GM19351 (cell line): Measurements from ENCODE around the gene CLIP2.
"Not testable (repeated sequence)": the region's sequence is repeated elsewhere in the genome, so short reads cannot be mapped to it uniquely, and the experiment has no call there.

ENCODE experiments used
- ATAC-seq: cut with Tn5 transposase; IDR thresholded peaks from one replicate; pipeline ENCODE4 v1.9.1; 2021; ENCODE audit warnings: mild to moderate bottlenecking, moderate library complexity; ENCODE audit not compliant: unreplicated experiment

CLIP2 gene

GRCh38 chr7:74365322-74366022 is 76.3 kb downstream of the CLIP2 start:
- no peak for ATAC-seq

- ATAC-seq: no peak
These were observed 82.5 kb downstream of the CLIP2 start for GRCh38 chr7:74371381-74372341.

- no peak for ATAC-seq
These were observed 83.4 kb downstream of the CLIP2 start for GRCh38 chr7:74372511-74373111.

- ATAC-seq: no peak
These were observed 84.3 kb downstream of the CLIP2 start for GRCh38 chr7:74373536-74373935.

- no peak for ATAC-seq
These were observed 86.6 kb downstream of the CLIP2 start for GRCh38 chr7:74375726-74376220.

- no peak for ATAC-seq
These were observed 87.2 kb downstream of the CLIP2 start for GRCh38 chr7:74376256-74377036.

- ATAC-seq: no peak
These were observed 90.7 kb downstream of the CLIP2 start for GRCh38 chr7:74379938-74380337.

GRCh38 chr7:74380720-74381119 is 91.5 kb downstream of the CLIP2 start:
- no peak for ATAC-seq

GRCh38 chr7:74384086-74384485 is 94.9 kb downstream of the CLIP2 start:
- ATAC-seq: not testable (repeated sequence)

GRCh38 chr7:74384854-74385253 is 95.6 kb downstream of the CLIP2 start:
- not testable (repeated sequence) for ATAC-seq

- no peak for ATAC-seq
These were observed 98.4 kb downstream of the CLIP2 start for GRCh38 chr7:74387606-74388005.

GRCh38 chr7:74388880-74389415 is 99.7 kb downstream of the CLIP2 start:
- ATAC-seq: no peak

GRCh38 chr7:74393722-74394121 is 104.5 kb downstream of the CLIP2 start:
- not testable (repeated sequence) for ATAC-seq

- not testable (repeated sequence) for ATAC-seq
These were observed 105.4 kb downstream of the CLIP2 start for GRCh38 chr7:74394601-74395000.

- no peak for ATAC-seq
These were observed 106.6 kb downstream of the CLIP2 start for GRCh38 chr7:74395745-74396311.

- ATAC-seq: no peak
These were observed 107.8 kb downstream of the CLIP2 start for GRCh38 chr7:74396993-74397392.

GRCh38 chr7:74398426-74398825 is 109.2 kb downstream of the CLIP2 start:
- ATAC-seq: no peak

GRCh38 chr7:74399006-74399405 is 109.8 kb downstream of the CLIP2 start:
- ATAC-seq: no peak

- ATAC-seq: no peak
These were observed 111.4 kb downstream of the CLIP2 start for GRCh38 chr7:74400420-74401136.
